NCI-H69 (cell line): Measurements from ENCODE around the gene CFDP1.

Experiments used
- DNase-seq: peaks from one replicate; lab custom pipeline; 2025; lab: John Stamatoyannopoulos, UW

CFDP1 gene

DNA sequence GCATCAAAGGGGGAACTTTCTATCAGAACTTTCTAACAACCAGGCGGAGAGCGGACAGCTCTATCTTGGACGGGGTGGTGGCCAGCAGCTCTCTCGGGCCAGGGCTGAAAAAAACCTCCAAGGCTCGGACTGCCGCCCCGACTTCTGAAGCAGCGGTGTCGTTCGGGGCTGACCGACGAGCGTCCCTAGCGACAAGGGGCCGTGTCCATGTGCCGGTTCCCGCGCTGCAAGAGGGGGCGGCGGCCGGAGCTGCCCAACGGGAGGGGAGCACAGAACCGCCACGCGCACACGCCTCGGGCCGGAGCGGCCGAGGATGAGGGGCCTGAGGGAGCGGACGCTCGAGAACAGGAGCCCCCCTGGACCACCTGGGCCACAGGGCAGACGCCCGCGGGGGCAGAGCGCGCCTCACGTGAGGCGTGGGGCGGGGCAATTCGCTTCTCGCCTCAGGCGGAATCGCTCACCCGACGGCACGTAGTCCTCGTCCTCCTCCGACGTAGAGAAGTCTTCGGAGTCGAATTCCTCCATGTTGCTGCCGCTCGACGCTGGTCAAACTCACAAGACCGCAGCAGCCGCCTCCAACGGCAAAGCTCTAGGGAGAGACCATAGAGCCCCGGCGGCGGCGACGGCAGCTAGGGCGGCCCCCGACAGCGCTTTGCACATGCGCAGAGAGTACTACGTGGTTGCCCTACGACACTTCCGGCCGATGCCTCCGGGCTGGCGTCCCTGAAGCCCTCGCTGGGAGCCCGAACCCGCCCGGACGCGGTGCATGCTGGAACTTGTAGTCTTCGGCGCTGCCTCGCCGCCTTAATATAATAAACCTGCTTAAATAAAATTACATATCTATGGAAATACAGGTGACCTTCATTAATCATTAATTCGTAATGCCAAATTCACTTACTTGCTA lies at the start of gene CFDP1:
CFDP1 (minus strand) TSS at position 676 of the 904 bp plus-strand sequence; CDS start at position 525, 151 bp downstream.
- DNase-seq = peak; percentile 93

DNA sequence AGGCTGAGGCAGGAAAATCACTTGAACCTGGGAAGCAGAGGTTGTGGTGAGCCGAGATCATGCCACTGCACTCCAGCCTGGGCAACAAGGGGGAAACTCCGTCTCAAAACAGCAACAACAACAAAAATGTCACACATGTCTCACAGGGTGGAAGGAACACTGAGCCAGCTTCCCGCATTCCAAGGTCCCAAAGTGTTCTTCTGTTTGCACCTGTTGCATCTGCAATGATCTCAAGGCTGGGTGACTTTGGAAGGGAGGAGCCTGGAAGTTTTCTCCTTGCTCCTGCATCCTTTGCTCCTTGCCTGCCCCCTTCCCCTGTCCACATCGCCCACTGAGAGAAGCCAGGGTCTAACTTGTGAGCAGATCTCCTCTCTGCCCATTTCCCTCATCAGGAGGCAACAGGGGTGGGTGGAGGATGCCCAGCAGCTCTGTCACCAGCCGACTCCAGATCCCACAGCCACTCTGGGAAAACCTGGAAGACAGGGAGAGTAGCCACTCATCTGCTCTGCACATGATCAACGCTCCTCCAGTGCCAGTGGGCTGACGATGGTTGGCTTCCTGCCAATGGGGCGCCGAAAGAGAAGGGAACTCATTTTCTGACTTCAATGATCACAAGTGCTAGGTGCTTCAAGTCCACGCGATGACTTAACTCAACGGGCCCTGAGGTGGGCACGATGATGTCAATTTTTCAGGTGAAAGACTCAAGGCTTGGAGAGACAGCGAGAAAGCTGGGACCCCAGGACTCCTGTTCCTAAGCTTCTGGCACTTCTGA lies 49.3 kb upstream of the CFDP1 start:
- no peak for DNase-seq

DNA sequence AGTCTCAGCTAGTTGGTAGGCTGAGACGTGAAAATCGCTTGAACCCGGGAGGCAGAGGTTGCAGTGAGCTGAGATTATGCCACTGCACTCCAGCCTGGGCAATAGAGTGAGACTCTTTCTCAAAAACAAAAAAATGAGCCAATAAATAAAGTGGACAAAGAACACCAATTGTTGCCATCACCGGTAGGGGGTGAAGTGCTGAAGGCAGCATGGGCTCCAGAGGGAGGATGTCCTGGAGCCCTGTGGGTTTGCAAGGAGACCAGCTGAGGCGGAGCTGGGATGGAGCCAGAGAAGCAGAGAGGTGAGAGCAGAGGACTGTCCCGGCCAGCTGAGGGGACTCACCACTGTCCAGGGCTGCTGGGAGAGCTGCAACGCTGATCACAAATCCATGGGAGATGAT lies 48.2 kb upstream of the CFDP1 start:
- DNase-seq = peak; percentile 2

DNA sequence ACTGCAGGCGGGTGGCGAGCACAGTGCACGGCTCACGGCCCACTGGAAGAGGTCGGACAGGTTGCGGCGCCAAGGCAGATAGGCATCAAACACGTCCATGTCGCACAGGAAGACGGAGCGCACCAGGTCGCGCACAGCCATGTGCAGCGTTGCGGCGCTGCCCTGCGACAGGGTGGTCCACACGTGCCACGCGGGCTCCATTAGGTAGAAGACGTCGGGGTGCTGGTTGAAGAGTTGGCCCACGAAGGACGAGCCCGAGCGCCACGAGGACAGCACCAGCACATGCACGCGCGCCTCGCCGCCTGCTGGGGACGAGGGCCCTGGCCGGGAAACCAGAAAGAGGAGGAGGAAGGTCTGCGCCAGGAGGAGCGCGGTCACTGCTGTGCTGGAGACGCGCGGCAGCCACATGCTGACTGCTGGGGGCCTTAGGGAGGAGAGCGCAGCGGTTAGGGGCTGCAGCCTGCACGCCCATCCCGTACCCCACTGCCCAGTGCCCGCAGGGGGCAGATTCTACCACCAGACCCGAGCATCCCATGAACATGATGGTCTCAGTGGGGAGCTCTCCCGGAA lies 46.2 kb upstream of the CFDP1 start:
- no peak for DNase-seq

DNA sequence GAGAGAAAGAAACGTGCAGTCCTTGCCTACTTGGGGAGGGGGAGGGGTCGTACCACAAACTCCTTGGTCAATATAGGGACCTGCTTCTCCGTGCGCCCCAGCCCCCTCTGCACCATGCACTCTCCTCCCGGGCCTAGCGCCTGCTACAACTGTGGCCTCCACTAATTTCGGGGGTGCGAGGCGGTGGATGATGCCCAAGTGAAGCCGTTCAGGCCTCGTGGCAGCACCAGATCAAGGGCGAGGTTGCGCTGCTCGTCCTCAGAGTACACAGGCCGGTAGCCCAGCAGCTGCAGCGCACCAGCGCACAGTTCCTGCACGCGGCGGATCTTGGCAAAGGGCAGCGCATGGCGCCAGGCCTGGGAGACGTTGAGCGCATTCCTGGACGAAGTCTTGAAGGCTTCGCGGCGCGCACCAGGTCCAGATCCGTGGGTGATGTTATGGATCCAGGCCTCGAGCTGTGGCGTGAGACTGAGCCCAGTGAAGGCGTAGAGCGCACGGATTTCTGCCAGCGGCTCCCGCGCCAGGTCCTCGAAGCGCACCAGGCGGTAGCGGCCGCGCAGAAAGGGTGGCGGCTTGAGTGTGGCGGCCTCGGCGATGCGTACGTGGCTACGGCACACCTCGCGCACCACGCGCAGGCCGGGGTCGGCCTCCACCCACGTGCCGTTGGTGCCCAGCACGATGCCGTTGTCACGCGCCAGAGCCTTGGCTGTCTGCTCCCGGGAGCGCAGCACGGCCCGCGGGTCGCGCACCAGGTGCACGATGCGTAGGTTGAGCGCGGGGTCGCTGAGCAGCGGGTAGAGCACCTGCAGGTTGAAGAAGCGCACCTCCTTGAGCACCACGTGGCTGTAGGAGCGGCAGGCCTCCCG lies 45.4 kb upstream of the CFDP1 start:
- no peak for DNase-seq

DNA sequence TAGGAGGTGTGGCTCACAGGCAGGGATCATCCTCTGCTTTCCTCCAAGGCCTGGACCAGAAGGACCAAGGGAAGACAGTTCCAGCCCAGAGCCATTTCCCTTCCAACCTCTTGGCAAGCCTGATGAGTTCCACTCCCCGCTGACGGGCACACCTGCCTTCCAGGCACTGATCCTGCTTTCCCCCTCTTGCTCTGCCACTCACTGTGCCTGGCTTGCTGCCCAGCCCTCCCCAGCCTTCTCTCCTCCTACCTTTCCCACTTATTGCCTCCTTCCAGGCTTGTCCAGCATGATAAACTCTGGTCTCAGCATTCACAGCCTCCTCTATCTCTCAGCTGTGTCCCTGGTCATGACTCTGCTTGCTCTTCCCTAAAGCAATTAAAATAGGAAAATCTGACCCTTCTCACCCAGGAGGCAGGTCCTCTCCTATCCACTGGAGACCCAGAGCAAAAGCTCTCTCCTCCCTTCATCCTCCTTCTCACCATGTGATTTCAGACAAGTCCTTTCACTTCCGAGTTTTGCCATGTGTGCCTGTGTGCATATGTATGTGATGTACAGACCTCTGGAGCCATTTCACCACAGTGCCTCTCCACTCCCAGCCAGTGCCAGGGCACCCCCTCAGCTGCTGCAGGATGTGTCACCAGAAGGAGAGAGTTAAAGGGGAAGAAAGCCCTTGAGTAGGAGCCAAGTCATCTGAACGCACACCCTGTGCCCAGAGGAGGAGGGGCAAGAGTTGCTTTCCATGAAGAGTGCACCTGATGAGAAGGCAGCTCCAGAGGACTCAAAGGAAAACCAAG lies 44.6 kb upstream of the CFDP1 start:
- peak; percentile 74 for DNase-seq

DNA sequence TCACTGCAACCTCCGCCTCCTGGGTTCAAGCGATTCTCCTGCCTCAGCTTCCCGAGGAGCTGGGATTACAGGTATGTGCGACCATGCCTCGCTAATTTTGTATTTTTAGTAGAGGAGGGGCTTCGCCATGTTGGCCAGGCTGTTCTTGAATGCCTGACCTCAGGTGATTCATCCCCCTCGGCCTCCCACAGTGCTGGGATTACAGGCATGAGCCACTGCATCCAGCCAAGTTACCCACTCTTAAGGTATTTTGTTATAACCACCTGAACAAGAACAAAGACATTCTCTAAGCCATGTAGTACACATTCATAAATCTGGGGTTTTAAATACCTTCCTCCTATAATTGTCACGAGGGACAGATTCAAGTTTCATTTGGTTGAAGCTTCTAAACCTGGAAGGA lies 43.5 kb upstream of the CFDP1 start:
- DNase-seq = no peak

DNA sequence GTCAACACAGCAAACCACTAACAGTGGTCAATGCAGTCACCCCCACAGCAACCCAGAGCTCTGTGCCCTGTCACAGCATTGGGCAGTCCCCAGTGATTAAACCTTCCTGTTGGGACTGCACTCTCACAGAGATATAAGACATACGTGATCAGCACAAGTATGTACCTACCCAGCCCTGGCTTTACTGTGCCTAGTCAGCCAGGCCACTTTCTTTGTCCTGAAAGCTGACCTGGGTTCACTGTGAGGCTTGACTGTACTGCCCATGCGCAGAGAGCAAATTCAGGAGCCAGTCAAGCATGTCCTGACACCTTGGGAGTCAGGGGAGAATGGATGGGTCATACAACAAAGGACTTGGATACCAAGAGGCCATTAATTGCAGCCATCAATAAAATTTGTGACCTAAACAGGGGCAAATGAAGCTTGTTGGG lies 42.1 kb upstream of the CFDP1 start:
- DNase-seq = no peak

DNA sequence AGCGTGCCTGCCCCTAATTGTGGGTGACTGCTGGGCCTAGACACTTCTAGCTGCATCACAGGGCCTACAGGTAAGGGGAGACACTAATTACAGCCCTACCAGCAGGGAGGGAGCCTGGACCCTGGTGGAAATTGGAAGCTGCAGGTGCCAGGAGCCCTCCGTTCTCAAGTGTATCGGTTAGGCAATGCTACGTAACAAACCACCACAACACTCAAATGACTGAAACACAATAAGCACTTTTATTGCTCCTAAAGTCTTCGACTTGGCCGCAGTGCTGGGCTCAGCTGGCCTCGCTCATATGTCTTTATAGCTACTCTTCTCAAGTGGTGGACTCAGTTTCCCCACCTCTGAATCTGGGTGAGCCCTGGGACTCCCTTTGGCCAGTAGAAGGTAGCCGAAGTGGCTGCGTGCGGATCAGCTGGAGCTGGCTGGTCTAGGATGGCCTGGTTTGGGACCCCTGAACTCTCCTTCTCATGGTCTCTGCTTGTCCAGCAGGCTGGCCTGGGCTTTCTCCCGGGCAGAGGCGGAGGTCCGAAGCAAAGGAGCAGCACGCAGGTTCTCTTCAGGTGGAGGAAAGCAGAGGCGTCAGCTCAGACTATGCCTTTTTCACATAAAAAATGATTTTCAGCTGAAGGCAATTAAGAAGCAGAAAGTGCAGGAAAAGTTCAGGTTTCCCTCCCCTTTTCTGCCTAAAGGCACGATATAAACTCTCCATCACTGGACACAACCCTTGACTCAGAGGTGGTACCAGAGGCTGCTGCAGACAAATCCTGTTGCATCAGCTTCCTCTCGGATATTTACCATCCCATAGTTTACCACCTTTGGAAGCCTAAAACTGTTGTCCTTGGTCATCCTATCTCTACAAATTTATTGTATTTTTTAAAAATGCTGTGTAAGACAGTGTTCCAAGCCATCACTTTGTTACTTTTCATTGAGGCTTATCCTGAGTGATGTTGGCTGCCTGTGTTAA lies 39.9 kb upstream of the CFDP1 start:
- DNase-seq = no peak

DNA sequence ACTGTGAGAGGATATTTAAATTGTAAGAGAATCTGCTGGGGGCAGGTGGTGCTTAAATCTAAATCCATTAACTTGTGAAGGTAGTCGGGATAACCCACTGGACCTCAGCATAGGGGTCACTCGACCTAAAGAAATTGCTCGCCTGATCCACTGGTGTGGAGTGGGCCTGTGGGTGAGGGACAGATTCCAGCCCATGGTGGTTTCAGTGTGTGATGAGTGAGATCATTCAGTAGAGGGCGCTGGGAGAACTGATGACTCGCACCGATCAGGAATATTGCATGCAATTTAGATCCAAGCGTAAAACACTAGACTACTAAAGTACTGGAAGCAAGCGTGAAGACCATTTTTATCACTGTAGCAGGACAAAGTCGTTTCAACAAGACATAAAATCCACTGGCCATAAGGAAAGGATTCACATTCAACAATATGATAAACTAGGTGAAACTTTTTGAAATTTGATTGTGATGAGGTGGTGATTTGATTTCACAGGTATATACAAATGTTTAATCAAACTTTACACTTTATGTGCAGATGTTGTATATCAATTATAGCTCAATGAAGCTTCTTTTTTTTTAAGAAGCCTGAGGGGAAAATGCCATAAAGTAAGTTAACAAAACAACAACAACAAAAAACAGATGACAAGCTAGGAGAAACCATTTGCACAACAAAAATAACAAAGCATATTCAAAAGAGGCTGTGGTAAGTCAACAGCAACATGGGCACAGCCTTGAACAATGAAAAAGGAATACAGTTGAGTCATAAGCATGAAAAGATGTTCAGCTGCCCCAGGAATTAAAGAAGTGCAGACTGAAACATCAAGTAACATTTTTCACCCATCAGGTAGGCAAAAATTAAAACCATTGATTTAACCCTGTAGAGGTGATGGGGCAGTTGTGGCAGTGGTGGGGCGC lies 38.7 kb upstream of the CFDP1 start:
- DNase-seq = peak; percentile 63

DNA sequence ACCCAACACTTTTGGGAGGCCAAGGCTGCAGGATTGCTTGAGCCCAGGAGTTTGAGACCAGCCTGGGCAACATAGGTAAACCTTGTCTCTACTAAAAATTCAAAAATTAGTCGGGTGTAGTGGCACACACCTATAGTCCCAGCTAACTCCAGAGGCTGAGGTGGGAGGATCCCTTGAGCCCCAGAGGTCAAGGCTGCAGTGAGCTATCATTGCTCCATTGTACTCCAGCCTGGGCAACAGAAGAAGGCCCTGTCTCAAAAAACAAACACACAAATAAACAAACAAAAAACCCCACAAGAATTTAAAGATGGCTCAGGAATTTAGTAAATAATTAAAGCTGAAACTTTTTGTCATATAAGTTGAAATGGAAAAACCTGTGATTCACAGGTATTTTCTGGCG lies 33.5 kb upstream of the CFDP1 start:
- no peak for DNase-seq

DNA sequence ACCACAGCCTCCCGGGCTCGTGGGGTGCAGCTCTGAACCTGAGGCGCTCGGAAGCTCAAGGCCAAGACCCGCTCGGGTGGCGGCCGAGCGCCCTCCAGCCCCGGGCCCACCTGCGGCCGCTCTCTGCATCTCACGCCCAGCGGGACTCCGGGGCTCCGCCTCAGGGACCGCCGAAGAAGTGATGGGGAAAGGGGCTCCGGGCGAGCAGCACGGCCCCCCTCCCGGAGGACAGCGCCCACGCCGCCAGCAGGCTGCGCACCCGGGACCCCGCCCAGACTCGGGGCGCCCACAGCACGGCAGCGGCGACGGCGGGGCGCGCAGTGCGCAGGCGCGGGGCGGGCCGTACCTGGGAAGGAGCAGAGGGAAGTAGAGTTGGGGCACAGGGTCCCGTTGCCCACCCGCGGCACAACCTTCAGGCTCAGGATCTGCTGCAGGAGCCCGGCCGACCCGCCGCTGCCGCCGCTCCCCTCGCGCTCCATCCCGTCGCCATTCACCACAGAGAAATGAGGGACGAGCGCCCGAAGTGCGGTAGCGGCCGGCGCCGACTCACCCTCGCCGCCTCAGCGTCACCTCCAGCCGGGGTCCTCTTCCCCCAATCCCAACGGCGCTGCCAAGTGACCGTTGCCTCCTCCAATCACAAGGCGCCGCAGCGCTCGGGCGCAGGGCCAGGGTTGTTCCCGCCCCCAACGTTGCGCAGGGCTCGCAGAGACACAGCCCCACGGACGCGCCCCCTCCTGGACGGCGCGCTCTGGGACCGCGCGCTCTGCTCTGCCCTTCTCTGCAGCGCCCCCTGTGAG lies 31.0 kb upstream of the CFDP1 start, which contains the start of gene TMEM170A:
TMEM170A (minus strand) TSS at position 568 of the 797 bp plus-strand sequence; CDS start at position 479, 89 bp downstream.
- DNase-seq = peak; percentile 96

DNA sequence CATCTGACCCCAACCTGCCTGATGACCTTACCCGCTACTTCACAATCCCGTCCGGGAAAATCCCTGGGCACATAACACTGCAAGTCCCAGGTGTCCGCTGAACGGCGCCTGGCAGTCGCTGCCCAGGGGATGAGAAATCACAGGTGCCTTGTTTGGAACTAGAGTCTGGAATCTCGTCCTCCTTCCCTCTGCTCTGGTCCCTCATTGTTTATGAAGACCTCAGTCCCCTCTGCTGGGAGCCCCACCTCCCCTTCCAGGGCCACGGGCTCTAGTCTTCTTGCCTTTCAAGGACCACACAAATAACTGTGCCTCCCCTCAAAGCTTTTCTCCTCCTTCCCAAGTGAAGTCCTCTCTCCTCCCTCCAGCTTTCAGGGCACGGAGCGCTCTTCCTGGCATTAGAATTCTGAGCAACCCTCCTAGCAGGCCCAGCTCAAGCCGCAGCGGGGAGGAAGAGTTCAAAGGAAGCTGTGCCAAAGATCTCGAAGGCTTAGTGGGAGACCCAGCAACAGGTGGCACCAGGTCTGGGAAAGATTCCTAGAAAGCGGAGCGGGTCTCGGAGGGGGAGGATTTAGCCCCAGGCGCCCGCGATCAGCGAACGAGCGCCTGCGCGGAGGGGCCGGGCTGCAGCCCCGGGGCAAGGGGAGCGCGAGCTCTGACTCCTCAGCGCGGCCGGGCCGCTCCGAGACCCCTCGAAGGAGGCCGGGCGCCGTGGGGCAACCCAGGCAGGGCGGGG lies 30.3 kb upstream of the CFDP1 start:
- DNase-seq = peak; percentile 79

DNA sequence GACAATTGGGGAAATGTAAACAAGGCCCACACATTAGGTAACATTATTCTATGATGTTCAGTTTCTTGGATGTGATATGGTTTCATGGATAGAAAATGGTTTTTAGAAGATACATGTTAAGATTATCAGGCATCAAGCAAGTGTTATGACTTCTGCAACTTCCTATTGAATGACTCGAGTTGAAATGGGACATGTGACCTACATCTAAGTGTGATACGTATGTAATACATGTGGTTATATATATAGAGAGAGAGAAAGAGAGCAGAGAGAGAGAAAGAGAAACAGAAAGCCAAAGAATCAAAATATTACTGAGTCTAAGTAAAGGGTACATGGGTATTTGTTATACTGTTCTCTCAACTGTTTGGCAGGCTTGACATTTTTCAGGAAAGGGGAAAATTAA lies 29.5 kb upstream of the CFDP1 start:
- DNase-seq = no peak

DNA sequence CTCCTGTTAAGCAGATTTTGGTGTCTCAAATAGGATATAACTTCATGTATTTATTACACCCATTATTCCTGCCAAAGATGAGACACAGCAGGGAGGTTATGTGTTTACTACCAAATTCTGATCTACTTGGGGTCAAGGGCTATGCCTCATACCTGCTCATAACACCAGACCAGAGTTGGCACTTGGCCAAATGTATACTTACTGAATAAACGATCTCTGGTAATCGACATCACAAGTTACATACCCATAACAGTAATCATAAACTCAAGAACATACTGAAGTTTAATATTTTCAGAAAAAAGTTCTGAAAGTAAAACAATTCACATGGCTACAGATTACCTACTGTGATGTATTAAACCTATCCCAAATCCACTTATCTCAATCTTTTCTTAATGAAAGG lies 28.3 kb upstream of the CFDP1 start:
- peak; percentile 21 for DNase-seq

DNA sequence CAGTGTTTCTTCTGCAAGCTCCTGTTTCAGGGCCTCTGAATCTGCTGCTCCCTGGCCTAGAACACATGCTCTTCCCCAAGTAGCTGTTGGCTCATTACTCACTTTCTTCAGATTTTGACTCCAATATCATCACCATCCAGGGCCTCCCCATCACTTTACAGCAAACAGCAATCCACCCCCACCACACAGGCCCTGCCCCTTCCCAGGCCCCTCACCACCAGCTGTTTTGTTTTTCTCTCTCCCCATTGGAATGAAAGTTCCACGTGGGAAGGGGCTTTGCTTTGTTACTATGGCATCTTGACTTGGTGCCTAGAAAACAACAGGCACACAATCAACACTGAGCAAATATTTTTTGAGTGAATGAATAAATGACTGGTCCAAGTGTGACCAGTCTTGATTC lies 27.1 kb upstream of the CFDP1 start:
- no peak for DNase-seq

DNA sequence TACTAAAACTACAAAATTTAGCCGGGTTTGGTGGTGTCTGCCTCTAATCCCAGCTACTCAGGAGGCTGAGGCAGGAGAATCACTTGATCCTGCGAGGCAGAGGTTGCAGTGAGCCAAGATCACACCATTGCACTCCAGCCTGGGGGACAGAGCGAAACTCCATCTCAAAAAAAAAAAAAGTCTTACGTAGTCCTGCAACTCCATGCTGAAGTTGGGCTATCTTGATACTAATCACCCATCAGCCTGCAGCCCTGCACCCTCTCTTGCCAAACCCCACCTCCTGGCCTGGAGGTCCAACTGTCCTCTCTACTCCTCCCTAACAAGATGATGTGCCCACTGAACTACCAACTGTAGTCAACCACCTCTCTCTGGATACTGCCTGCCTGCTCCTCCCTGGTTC lies 26.4 kb upstream of the CFDP1 start:
- DNase-seq = no peak
